Nephron (organoid): Measurements from ENCODE around the gene TESPA1.

Experiments
- H3K27ac Mint-ChIP-seq, 3 experiments: 2 replicates each; pipeline ENCODE4 v1.8.0; 2020; ENCODE audit warnings: mixed read lengths in 3 of 3, mild to moderate bottlenecking in 2 of 3, moderate library complexity in 1 of 3
- H3K27me3 Mint-ChIP-seq: 2 replicates; pipeline ENCODE4 v1.8.0; 2021; ENCODE audit warnings: low read depth, mild to moderate bottlenecking, moderate library complexity, mixed read lengths
- H3K36me3 Mint-ChIP-seq: 2 replicates; pipeline ENCODE4 v1.8.0; 2020; ENCODE audit warnings: low read depth, mixed read lengths
- H3K4me1 Mint-ChIP-seq: 2 replicates; pipeline ENCODE4 v1.8.0; 2020; ENCODE audit warnings: mixed read lengths
- H3K4me3 Mint-ChIP-seq, 3 experiments: 2 replicates each; pipeline ENCODE4 v1.8.0; 2020; ENCODE audit warnings: mild to moderate bottlenecking in 3 of 3, mixed read lengths in 3 of 3, moderate library complexity in 2 of 3
- H3K9me3 Mint-ChIP-seq: 2 replicates; pipeline ENCODE4 v1.8.0; 2020; ENCODE audit warnings: mixed read lengths
- TF ChIP-seq, protein P1 (sequence below), 3 experiments: fragments of 200-600 bp; sonication (generic); IDR thresholded peaks; one replicate each; pipeline ENCODE4 v1.5.0; 2021; ENCODE audit warnings: antibody characterized with exemption in 3 of 3; ENCODE audit not compliant: unreplicated experiment in 3 of 3

Gene TESPA1

DNA sequence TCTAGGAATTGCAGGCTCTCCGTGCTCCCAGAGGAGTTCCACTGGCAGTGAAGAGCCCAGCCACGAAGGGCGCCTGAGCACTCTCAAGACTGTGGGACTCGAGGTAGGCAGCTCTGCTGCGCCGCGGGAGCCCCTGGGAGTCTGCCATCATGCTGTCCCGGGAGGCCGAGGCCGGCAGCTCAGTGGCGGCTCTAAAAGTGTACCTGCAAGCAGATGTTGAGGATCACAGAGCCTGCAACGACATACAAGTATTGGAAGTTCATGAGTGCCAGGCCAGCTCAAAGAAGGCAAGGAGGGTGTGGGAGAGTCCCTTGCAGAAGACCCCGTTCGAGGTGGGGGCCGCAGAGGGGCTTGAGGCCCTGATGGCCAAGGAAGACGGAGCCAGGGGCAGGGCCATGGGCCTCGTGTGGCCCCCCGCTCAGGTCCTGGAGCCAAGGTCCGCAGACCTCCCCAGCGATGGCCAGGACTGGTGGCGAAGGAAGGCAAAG, 67.5 kb downstream of the TESPA1 start:
- H3K9me3 Mint-ChIP-seq = peaks cover 5% of the 10 kb centered on the region

More for the DNA sequence above, 67.5 kb downstream of the TESPA1 start:
- TF ChIP-seq, protein P1, sequence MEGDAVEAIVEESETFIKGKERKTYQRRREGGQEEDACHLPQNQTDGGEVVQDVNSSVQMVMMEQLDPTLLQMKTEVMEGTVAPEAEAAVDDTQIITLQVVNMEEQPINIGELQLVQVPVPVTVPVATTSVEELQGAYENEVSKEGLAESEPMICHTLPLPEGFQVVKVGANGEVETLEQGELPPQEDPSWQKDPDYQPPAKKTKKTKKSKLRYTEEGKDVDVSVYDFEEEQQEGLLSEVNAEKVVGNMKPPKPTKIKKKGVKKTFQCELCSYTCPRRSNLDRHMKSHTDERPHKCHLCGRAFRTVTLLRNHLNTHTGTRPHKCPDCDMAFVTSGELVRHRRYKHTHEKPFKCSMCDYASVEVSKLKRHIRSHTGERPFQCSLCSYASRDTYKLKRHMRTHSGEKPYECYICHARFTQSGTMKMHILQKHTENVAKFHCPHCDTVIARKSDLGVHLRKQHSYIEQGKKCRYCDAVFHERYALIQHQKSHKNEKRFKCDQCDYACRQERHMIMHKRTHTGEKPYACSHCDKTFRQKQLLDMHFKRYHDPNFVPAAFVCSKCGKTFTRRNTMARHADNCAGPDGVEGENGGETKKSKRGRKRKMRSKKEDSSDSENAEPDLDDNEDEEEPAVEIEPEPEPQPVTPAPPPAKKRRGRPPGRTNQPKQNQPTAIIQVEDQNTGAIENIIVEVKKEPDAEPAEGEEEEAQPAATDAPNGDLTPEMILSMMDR (IDR thresholded peaks at IDR 0.05; ENCODE audit: unreplicated experiment in 3 of 3) = no peak
- Mint-ChIP-seq H3K36me3 (no peaks in the 10 kb centered on the region), H3K27me3 (peaks cover 5% of the 10 kb centered on the region), H3K4me3 (no peak overlapping the region), H3K27ac (no peak overlapping the region), H3K4me1 (no peaks in the 10 kb centered on the region)
